Ishikawa (cell line): Measurements from ENCODE around the gene METTL17.

Source experiments
- CEBPB ChIP-seq: IDR thresholded peaks from 2 replicates; pipeline ENCODE4 v1.6.1; 2012
- EGR1 ChIP-seq: IDR thresholded peaks from 2 replicates; pipeline ENCODE4 v1.6.1; 2012
- EP300 ChIP-seq: IDR thresholded peaks from 2 replicates; pipeline ENCODE4 v1.6.1; 2012; ENCODE audit warnings: borderline replicate concordance
- FOXM1 ChIP-seq: IDR thresholded peaks from 2 replicates; pipeline ENCODE4 v1.6.1; 2012; ENCODE audit warnings: low read depth, borderline replicate concordance
- MAX ChIP-seq: IDR thresholded peaks from 2 replicates; pipeline ENCODE4 v1.6.1; 2012
- NFIC ChIP-seq: IDR thresholded peaks from 2 replicates; pipeline ENCODE4 v1.6.1; 2012
- RAD21 ChIP-seq: IDR thresholded peaks from 2 replicates; pipeline ENCODE4 v1.6.1; 2012; ENCODE audit warnings: low read depth
- REST ChIP-seq: IDR thresholded peaks from 2 replicates; pipeline ENCODE4 v1.6.1; 2012; ENCODE audit warnings: low read depth, mild to moderate bottlenecking
- TAF1 ChIP-seq: IDR thresholded peaks from 2 replicates; pipeline ENCODE4 v1.6.1; 2012; ENCODE audit warnings: low read depth, mild to moderate bottlenecking
- TEAD4 ChIP-seq: IDR thresholded peaks from 2 replicates; pipeline ENCODE4 v1.6.1; 2012
- YY1 ChIP-seq: IDR thresholded peaks from 2 replicates; pipeline ENCODE4 v1.6.1; 2012; ENCODE audit warnings: low read depth
- ZBTB7A ChIP-seq: IDR thresholded peaks from 2 replicates; pipeline ENCODE4 v1.6.1; 2012; ENCODE audit warnings: low read depth

GRCh38 chr14:21032326-21033132, 42.7 kb downstream of the METTL17 start:
- no peak for TF ChIP-seq REST
- no peak for TF ChIP-seq CEBPB
- no peak for TF ChIP-seq EGR1
- TF ChIP-seq MAX = no peak
- TF ChIP-seq TEAD4 = no peak
- no peak for TF ChIP-seq TAF1
- TF ChIP-seq FOXM1 = no peak
- no peak for TF ChIP-seq YY1
- no peak for TF ChIP-seq NFIC
- TF ChIP-seq RAD21 = no peak
- no peak for TF ChIP-seq ZBTB7A
- TF ChIP-seq EP300 = no peak
